ENCODE data around the gene ARRDC4.

GRCh38 chr15:97967881-97968280, 7.4 kb downstream of the ARRDC4 start:
- TF ChIP-seq POLR2AphosphoS5 (IDR thresholded peaks at IDR 0.05; ENCODE audit: low read depth, low read length): no peak
- no peak for TF ChIP-seq REST (IDR thresholded peaks at IDR 0.05; ENCODE audit: insufficient read depth in 1 of 2, low read depth in 2 of 2, low read length in 2 of 2)
- no peak for TF ChIP-seq TAF1 (IDR thresholded peaks at IDR 0.05; ENCODE audit: borderline replicate concordance, insufficient read depth, low read length)

Data from PFSK-1 (cell line).